ENCODE data around the gene TMEM185B.
"Not testable (repeated sequence)": the region's sequence is repeated elsewhere in the genome, so short reads cannot be mapped to it uniquely, and the experiment has no call there.

TMEM185B gene

DNA sequence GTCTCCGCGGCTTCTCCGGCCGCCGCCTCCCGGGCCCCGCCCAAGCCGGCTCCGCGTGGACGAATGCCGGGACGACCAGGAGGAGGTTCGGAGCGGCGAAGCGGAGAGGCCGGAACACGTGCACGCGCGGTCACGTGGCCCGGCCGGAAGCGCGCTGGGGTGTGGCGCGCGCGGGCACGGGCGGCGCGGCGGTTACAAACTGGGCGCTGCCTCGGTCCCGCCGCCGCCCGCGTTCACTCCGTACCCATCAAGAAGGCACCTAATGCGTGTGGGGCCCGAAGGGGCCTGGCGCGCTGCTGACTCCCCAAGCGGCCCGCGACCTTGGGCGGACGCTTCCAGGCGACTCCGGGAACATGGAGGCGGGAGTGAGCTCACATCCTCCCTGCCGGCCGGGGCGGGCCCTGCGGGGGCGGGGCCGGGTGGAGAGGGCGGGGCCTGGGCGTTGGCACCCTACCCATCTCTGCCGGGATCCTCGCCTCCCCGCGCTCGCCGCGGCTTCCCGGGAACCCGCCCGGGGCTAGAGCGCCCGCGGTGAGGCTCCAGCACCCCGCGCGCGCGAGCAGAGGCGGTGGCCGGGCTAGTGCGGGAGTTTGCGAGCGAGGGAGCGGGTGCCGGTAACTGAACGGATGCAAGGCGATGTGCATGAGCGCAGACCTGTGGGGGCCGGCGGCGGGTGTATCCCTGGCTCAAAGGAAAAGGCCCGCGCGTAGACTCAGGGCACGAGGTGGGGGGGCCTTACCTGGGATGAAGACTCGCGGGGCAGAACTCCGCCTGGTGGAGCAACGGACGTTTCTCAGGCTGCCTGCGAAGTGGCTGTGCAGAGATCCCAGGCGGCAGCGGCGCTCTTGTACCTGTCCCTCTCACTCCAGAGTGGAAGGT lies at the start of gene TMEM185B:
Gene TMEM185B (minus strand): TSS at position 367 of the 879 bp plus-strand sequence. CDS start 424 bp downstream, outside the sequence.
- Mint-ChIP-seq H3K4me3 (peak within 1 kb of the TSS; percentile 84 to 90), H3K27ac (peak within 1 kb of the TSS; percentile 89 to 97), H3K27me3 (no peaks in the 10 kb centered on the region), H3K4me1 (peaks cover 78% of the 10 kb centered on the region), H3K9me3 (peaks cover 5 to 8% of the 10 kb centered on the region in 2 donors)
- ATAC-seq (peak; percentile 88), DNase-seq (peak; percentile 87 to 89)

DNA sequence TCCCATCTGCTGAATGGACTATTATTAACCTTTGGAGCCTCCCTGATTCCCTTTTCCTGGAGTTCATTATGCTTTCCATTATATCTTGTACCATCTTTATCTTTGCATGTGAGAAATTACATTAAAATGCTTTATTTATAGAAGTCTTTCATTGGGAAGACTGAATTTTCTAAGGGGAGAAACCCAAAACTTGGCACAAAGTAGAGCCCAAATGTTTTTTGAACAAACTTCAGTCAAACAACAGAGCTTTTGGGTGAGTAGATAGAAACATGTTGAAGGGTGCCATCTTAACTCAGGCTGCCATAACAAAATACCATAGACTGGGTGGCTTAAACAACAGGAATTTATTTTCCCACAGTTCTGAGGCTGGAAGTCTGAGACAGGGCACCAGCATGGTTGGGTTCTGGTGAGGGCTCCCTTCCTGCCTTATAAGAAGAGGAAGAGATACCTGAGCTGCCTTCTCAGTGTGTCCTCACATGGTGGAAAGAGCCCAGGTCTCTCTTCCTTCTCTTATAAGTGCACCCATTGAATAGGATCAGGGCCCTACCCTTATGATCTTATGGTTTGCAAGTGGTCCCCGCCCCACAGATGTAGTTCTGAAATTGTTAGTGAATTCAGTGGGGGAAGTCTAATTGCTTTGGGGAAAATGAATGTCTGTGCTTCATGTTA lies 48.6 kb upstream of the TMEM185B start:
- Mint-ChIP-seq H3K4me3 (no peak overlapping the region), H3K27me3 (no peaks in the 10 kb centered on the region), H3K4me1 (peaks cover 16% of the 10 kb centered on the region), H3K27ac (no peak overlapping the region), H3K9me3 (peaks cover 0 to 5% of the 10 kb centered on the region in 2 donors)
- DNase-seq (no peak), ATAC-seq (no peak)

DNA sequence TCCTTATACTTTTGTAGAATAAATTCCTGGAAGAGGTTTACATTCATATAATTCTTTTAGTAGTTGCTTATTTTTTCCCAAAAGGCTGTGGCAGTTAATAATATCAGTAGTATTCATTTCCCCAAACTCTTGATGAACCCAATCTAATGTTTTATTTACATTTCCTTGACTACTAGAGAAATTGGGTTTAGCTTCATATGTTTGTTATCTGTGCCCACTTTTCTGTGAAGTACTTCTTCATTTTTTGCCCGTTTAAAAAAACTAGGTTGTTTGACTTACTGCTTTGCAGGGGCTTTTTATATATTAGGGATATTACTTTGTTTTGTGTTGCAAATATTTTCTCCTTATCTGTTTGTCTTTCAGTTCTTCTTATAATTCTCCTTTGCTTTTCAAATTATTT lies 46.6 kb upstream of the TMEM185B start:
- Mint-ChIP-seq H3K27ac (no peak overlapping the region), H3K9me3 (no peaks in the 10 kb centered on the region), H3K4me3 (no peak overlapping the region), H3K4me1 (peaks cover 31% of the 10 kb centered on the region), H3K27me3 (no peaks in the 10 kb centered on the region)
- DNase-seq (no peak), ATAC-seq (no peak)

DNA sequence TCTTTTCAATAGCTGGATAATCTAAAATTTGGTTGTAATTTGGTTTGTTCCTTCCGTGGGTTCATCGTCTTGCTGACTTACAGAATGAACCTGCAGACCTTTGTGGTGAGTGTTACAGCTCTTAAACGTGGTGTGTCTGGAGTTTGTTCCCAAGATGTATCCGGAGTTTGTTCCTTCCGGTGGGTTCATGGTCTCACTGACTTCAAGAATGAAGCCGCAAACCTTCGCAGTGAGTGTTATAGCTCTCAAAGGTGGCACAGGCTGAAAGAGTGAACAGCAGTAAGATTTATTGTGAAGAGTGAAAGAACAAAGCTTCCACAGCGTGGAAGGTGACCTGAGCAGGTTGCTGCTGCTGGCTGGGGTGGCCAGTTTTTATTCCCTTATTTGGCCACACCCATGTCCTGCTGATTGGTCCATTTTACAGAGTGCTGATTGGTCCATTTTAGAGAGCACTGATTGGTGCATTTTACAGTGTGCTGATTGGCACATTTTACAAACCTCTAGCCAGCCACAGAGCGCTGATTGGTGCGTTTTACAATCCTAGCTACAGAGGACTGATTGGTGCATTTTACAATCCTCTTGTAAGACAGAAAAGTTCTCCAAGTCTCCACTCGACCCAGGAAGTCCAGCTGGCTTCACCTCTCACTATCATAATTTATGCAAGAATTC lies 46.0 kb upstream of the TMEM185B start:
- Mint-ChIP-seq H3K27ac (no peak overlapping the region), H3K9me3 (no peaks in the 10 kb centered on the region), H3K27me3 (no peaks in the 10 kb centered on the region), H3K4me1 (peaks cover 34% of the 10 kb centered on the region), H3K4me3 (no peak overlapping the region)
- no peak for DNase-seq
- no peak for ATAC-seq

DNA sequence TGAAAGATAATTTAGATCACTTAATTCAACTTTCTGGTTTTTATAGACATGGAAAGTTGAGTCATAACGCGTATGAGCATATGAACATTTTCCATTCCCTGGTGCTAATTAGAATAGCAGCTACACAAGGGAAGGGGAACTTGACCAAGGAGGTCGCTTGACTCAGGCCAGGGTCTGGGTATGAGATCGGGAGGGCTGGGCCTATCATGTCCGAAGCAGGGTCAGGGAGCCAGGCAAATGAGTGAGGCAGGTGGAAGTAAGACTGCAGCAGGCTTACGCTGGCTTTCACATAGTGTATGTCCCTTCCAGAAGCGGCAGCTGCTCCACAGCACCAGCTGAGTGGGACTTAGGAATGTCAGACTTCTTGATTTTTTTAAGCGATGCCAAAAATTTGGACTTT lies 44.1 kb upstream of the TMEM185B start:
- H3K4me3 Mint-ChIP-seq, result peak overlapping the region in 1 of 2 donors; percentile 67
- DNase-seq, result peak in 1 of 2 donors; percentile 27
- ATAC-seq, result peak; percentile 85
- no peaks in the 10 kb centered on the region for H3K9me3 Mint-ChIP-seq
- peak overlapping the region; percentile 94 to 97 for H3K27ac Mint-ChIP-seq
- no peaks in the 10 kb centered on the region for H3K27me3 Mint-ChIP-seq
- H3K4me1 Mint-ChIP-seq, result peaks cover 34% of the 10 kb centered on the region

DNA sequence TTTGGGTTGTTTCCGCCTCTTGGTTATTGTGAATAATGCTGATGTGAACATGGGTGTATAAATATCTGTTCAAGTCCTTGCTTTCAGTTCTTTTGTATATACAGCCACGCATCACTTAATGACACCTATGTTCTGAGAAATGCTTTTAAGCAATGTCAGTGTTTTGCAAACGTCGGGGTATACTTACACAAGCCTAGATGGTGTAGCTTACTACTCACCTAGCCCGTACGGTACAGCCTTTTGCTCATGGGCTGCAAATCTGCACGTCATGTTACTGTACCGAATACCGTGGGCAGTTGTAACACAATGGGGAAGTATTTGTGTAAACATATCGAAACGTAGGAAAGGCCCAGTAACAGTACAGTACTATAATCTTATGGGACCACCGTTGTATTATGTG lies 41.8 kb upstream of the TMEM185B start:
- no peak overlapping the region for H3K27ac Mint-ChIP-seq
- H3K4me1 Mint-ChIP-seq, result peaks cover 34% of the 10 kb centered on the region
- no peaks in the 10 kb centered on the region for H3K27me3 Mint-ChIP-seq
- H3K4me3 Mint-ChIP-seq, result no peak overlapping the region
- ATAC-seq (no peak), DNase-seq (no peak)
- H3K9me3 Mint-ChIP-seq, result no peaks in the 10 kb centered on the region

DNA sequence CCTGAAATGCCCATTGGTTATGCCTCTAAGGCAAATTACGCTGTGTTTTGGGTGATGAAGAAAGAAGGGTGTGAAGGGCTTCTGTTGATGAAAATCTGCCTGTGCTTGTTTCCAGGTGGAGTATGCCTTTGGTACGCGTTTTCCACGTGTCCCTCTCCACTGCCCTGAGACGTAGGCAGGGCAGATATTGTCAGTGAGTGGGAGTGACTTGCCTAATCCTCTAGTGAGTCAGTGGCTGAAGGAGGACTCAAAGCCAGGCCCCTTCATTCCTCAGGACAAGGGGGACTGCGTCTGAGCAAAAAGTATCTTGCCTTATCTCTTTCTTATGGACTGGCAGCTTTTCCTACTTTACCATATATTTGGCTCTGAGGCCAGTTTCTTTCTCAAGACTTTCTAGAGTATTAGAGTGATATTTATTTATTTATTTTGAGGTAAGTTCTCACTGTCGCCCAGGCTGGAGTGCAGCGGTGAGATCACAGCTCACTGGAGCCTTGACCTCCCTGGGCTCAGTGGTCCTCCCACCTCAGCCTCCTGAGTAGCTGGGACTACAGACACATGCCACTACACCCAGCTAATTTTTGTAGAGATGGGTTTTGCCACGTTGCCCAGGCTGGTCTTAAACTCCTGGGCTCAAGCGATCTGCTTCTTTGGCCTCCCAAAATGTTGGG lies 39.7 kb upstream of the TMEM185B start:
- ATAC-seq (no peak), DNase-seq (no peak)
- no peaks in the 10 kb centered on the region for H3K9me3 Mint-ChIP-seq
- H3K4me1 Mint-ChIP-seq, result peaks cover 35% of the 10 kb centered on the region
- H3K4me3 Mint-ChIP-seq, result no peak overlapping the region
- no peaks in the 10 kb centered on the region for H3K27me3 Mint-ChIP-seq
- H3K27ac Mint-ChIP-seq, result no peak overlapping the region

DNA sequence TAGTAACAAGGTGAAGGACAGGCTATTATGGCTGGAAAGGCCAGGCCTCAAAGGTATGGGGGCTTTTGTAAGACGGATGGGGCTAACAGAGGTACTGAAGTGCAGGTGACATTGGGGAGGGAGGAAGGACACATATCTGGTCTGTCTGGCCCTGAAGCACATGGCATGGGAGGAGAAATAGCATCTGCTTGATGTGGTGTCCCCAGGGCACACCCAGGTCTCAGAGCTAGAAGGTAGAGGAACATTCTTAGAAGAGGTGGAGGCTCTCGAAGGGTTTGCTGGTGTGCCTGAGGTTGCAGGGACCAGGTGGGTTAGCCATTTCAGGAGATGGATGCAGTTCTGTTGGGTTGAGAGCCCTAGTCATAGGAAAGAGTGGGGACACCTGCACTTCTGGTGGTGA lies 39.0 kb upstream of the TMEM185B start:
- H3K4me1 Mint-ChIP-seq, result peaks cover 37% of the 10 kb centered on the region
- no peak for DNase-seq
- peak; percentile 21 for ATAC-seq
- no peak overlapping the region for H3K4me3 Mint-ChIP-seq
- no peaks in the 10 kb centered on the region for H3K27me3 Mint-ChIP-seq
- no peaks in the 10 kb centered on the region for H3K9me3 Mint-ChIP-seq
- H3K27ac Mint-ChIP-seq, result no peak overlapping the region

DNA sequence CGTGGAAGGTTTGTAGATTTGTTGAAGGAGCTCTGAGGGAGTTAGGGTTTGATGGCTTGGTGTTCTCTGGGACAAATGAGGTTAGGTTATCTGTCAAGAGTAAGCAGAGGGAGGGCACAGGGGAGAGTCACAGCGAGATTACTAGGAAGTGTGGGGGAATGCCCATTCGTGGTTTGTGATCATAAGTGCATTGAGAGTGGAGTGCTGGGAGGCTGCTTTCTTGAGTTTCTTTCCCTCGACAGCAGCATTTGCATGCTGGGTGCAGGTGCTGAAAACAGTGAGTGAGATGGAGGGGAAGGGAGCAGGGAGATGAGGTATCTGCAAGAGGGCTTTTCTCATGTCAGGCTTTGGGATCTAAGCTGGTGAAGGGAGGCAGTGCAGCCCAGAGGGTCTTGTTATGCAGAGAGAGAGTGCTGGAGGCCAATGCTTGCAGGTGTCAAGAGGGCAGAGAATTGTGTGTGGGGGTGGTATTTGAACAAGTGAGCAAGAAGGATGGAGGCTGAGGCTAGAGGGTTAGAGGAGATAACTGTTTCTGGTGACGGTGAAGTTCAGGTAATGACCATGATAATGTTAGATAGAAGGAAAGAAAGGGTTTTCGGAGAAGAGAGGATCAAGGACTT lies 38.3 kb upstream of the TMEM185B start:
- Mint-ChIP-seq H3K27me3 (no peaks in the 10 kb centered on the region), H3K27ac (no peak overlapping the region), H3K4me3 (no peak overlapping the region), H3K9me3 (no peaks in the 10 kb centered on the region), H3K4me1 (peaks cover 36% of the 10 kb centered on the region)
- ATAC-seq, result peak; percentile 95
- peak; percentile 16 to 44 for DNase-seq

DNA sequence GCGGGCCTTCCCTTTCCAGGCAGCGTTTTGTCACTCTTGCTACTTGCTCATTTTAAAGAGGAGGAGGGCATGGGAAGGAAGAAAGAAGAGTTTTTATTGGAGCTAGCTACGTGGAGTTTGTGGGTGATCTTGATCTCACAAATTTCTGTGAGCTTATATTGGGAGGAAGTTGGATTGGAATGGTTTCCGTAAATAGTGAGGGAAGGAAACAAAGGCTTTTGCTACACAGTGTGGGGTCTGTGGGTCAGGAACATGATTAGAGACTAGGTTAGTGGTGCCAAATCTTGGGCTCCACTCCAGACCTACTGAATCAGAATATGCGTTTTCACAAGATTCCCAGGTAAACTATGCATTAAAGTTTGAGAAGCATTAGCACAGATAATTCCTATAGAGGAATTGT lies 37.5 kb upstream of the TMEM185B start:
- H3K27me3 Mint-ChIP-seq, result no peaks in the 10 kb centered on the region
- ATAC-seq, result no peak
- no peaks in the 10 kb centered on the region for H3K9me3 Mint-ChIP-seq
- peak overlapping the region in 1 of 2 donors; percentile 16 for H3K27ac Mint-ChIP-seq
- DNase-seq, result no peak
- H3K4me1 Mint-ChIP-seq, result peaks cover 41% of the 10 kb centered on the region
- no peak overlapping the region for H3K4me3 Mint-ChIP-seq

DNA sequence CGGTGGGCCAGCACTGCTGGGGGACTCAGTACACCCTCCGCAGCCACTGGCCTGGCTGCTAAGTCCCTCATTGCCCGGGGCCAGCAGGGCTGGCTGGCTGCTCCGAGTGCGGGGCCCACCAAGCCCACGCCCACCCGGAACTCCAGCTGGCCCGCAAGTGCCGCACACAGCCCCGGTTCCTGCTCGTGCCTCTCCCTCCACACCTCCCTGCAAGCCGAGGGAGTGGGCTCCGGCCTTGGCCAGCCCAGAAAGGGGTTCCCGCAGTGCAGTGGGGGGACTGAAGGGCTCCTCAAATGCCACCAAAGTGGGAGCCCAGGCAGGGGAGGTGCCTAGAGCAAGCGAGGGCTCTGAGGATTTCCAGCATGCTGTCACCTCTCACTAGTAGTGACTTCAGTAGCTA lies 36.7 kb upstream of the TMEM185B start:
- H3K27ac Mint-ChIP-seq, DNase-seq, H3K9me3 Mint-ChIP-seq, H3K4me3 Mint-ChIP-seq, H3K27me3 Mint-ChIP-seq, ATAC-seq: not testable (repeated sequence)
- H3K4me1 Mint-ChIP-seq, result peaks cover 41% of the 10 kb centered on the region

DNA sequence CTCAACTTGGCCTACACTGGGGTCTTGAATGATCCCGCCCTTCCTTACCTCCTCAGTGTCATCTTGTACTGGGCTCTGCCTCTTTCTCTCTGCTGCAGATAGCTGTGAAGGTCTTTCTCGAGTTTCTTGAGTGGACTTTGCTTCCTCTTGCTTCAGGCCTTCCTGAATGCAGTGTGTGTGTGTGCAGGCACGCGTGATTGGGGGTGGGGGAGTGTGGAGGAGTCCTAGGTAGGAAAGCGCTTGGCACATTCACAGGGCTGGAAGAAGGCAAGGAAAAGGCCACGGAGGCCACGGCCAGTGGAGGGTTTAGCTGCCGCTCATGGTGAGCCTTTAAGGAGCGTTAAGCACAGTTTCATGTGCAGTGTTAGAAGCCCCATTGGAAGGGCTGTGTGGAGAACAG lies 35.0 kb upstream of the TMEM185B start:
- DNase-seq (no peak), ATAC-seq (no peak)
- no peaks in the 10 kb centered on the region for H3K9me3 Mint-ChIP-seq
- no peaks in the 10 kb centered on the region for H3K27me3 Mint-ChIP-seq
- peaks cover 51% of the 10 kb centered on the region for H3K4me1 Mint-ChIP-seq
- no peak overlapping the region for H3K27ac Mint-ChIP-seq
- no peak overlapping the region for H3K4me3 Mint-ChIP-seq

DNA sequence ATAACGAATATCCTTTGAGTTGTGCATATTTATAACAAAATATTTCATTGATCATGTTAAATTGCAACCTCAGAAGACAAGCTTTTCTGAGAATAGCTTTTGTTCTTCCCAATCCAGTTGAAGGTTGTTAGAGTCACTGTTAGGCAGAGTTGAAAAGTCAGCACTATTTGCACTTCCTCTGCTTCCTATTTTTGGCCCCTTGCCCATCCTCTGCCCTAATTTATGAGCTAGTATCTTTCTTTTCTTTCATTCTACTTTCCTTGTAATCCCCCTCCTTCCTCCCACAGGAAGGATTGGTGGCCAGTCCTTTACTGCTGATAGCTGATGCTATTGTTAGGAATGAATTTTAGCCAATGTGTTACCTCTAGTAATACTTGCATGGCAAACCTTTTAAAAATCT lies 34.3 kb upstream of the TMEM185B start:
- H3K4me3 Mint-ChIP-seq, result no peak overlapping the region
- peaks cover 52% of the 10 kb centered on the region for H3K4me1 Mint-ChIP-seq
- DNase-seq (no peak), ATAC-seq (no peak)
- no peaks in the 10 kb centered on the region for H3K27me3 Mint-ChIP-seq
- H3K27ac Mint-ChIP-seq, result peak overlapping the region in 1 of 2 donors; percentile 8
- no peaks in the 10 kb centered on the region for H3K9me3 Mint-ChIP-seq

DNA sequence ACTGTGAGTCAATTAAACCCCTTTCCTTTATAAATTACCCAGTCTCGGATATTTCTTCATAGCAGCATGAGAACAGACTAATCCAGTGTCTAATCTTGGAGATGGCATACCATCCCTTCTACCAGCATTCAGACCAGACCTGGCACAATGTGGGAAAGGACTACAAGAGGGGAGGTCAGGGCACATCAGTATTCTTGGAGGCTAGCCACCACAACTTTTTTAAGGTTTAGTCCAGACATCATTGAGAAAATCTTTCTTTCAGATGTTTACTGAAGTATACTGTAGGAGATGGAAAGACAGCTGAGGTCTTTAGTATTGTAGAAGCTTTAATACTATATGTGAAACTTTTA lies 33.4 kb upstream of the TMEM185B start:
- no peaks in the 10 kb centered on the region for H3K27me3 Mint-ChIP-seq
- H3K4me1 Mint-ChIP-seq, result peaks cover 61% of the 10 kb centered on the region
- no peak for ATAC-seq
- H3K27ac Mint-ChIP-seq, result no peak overlapping the region
- no peaks in the 10 kb centered on the region for H3K9me3 Mint-ChIP-seq
- no peak overlapping the region for H3K4me3 Mint-ChIP-seq
- no peak for DNase-seq

DNA sequence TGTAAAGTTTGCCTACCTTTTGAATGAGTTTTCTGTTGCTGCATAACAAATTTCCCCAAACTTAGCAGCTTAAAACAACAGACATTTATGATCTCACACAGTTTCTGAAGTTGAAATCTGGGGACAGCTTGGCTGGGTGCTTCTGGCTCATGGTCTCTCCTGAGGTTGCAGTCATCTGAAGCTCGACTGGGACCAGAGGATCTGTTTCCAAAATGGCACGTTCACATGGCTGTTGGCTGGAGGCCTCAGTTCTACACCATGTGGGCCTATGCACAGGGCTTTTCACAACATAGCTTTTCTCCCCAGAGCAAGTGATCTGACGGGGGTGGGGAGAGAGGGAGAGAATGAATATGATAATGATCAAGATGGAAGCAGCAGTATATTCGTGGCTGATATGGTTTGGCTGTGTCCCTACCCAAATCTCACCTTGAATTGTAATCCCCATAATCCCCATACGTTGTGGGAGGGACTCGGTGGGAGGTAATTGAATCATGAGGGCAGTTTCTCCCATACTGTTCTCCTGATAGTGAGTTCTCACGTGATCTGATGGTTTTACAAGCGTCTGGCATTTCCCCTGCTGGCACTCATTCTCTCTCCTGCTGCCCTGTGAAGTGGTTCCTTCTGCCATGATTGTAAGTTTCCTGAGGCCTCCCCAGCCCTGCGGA lies 32.9 kb upstream of the TMEM185B start:
- H3K27ac Mint-ChIP-seq, result no peak overlapping the region
- H3K4me1 Mint-ChIP-seq, result peaks cover 61% of the 10 kb centered on the region
- H3K9me3 Mint-ChIP-seq, result no peaks in the 10 kb centered on the region
- DNase-seq (no peak), ATAC-seq (no peak)
- H3K4me3 Mint-ChIP-seq, result no peak overlapping the region
- H3K27me3 Mint-ChIP-seq, result no peaks in the 10 kb centered on the region
